SH-SY5Y (cell line): ENCODE data around the gene UBL4B.

Source experiments
- GATA2 ChIP-seq: IDR thresholded peaks from 2 replicates; pipeline ENCODE4 v1.6.1; 2011; ENCODE audit warnings: mild to moderate bottlenecking, low read depth, low read length
- GATA3 ChIP-seq: IDR thresholded peaks from 2 replicates; pipeline ENCODE4 v1.6.1; 2011; ENCODE audit warnings: low read depth, mild to moderate bottlenecking, low read length, moderate library complexity

GRCh38 chr1:110161165-110161564, 48.9 kb downstream of the UBL4B start:
- TF ChIP-seq GATA3 (no peak), GATA2 (no peak)
